ENCODE results near the gene YBEY.
"Not testable (repeated sequence)": the region's sequence is repeated elsewhere in the genome, so short reads cannot be mapped to it uniquely, and the experiment has no call there.

The YBEY gene

GRCh38 chr21:46295996-46296752, 10.0 kb downstream of the YBEY start:
- intact Hi-C loops (cut with DNase I): no loop called here
- DNase-seq: peak; percentile 13 to 89 (median 44)

GRCh38 chr21:46297338-46298271, 11.5 kb downstream of the YBEY start:
- peak in 3 of 10 donors; percentile 63 to 78 (median 71) for DNase-seq
- intact Hi-C loops (cut with DNase I): no loop called here

DNA sequence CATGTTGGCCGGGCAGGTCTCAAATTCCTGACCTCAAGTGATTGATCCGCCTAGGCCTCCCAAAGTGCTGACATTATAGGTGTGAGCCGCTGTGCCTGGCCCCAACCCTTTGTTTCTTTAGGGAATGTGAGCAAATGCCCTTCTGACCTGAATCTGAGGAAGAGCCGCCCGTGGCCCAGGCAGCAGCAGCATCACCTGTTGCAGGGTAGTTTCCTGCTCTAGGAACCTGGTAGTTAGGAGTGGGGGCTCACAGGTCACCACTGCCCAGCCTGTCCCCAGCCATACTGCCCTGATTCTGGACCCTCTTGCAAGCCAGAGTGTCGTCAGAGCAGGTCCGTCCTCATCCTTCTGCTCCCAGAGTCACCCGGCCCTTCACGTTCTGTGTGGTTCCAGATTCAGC, 13.0 kb downstream of the YBEY start:
- intact Hi-C loops (cut with DNase I): no loop called here
- DNase-seq: peak in 3 of 10 donors; percentile 8 to 32 (median 28)

DNA sequence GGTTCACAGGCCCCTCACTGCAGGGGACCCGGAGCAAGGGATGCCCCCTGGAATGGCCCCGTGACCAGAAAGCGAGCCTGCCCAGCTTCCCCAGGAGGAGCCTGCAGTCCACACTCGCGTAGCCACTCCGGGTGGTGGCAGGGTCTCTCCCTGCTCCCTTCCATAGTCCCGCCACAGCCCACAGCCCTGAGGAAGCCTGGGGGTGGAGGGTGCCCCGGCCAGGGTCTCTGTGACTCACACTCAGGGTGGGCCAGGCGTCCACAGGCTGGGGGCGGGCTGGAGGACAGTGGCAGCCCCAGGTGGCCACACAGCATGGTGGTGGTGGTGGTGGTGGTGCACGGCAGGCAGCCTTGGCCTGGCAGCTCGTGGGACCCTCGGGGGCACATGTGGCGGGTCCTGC, 15.6 kb downstream of the YBEY start:
- DNase-seq: peak in 3 of 10 donors; percentile 43 to 70 (median 68)
- intact Hi-C loops (cut with DNase I): no loop called here

DNA sequence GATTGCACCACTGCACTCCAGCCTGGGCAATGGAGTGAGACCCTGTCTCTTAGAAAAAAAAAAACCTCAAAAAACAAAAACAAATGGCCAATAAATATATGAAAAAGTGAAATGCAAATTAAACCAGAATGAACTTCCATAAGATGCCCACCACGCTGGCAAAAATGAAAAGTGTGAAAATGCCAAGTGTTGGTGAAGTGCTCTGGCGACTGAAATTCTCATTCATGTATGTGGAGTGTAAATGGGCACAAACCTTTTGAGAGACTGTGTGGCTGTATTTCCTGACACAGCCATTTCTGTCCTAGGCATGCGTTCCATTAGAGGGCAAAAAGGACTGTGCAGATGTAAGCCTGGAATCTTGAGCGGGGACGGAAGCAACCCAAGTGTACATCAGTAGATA, 18.3 kb downstream of the YBEY start:
- peak in 1 of 10 donors; percentile 9 for DNase-seq
- intact Hi-C loops (cut with DNase I): no loop called here

GRCh38 chr21:46304955-46305354, 18.8 kb downstream of the YBEY start:
- intact Hi-C loops (cut with DNase I): no loop called here
- peak in 6 of 10 donors; percentile 2 to 94 (median 54) for DNase-seq

- DNase-seq: peak in 1 of 10 donors; percentile 33
- intact Hi-C loops (cut with DNase I): no loop called here
These were observed 21.5 kb downstream of the YBEY start for GRCh38 chr21:46307625-46308024.

DNA sequence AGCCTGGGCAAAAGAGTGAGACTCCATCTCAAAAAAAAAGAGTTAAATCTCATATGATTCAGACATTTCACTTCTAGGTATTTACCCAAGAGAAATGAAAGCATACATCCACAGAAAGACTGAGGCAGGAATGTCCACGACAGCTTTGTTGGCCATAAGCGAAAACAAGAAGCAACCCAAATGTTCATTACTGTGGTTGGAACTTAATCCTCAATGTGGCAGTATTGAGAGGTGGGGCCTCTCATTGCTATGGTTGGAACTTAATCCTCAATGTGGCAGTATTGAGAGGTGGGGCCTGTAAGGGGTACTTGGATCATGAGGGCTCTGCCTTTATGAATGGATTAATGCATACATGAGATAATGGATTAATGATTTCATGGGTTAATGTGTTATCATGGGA, 22.3 kb downstream of the YBEY start:
- DNase-seq: no peak
- intact Hi-C loops (cut with DNase I): no loop called here

DNA sequence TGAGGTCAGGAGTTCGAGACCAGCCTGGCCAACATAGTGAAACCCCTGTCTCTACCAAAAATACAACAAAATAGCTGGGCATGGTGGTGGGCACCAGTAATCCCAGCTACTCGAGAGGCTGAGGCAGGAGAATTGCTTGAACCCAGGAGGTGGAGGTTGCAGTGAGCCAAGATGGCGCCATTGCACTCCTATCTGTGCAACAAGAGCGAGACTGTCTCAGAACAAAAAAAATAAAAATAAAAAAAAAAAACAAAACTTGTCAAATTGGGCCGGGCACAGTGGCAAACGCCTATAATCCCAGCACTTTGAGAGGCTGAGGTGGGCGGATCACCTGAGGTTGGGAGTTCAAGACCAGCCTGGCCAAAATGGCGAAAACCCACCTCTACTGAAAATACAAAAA, 24.1 kb downstream of the YBEY start:
- peak in 1 of 10 donors; percentile 21 for DNase-seq
- intact Hi-C loops (cut with DNase I): not testable (repeated sequence)

GRCh38 chr21:46311568-46311967, 25.4 kb downstream of the YBEY start:
- intact Hi-C loops (cut with DNase I): no loop called here
- DNase-seq: peak in 1 of 10 donors; percentile 7

DNA sequence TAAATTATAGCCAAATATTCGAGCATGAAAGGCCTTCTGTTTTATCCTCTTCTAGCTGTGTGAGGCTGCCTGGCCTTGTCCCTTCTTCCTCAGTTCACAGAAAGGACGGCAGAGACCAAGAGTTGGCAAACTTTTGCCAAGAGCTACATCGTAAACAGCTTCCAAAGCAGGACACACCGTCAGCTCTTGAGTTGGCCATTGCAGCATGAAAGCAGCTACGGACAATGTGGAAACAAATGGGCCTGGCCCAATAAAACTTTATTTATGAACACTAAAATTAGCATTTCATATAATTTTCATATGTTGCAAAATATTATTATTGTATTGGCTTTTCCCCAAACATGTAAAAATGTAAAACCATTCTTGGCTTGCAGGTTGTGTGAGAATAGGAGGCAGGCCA, 26.8 kb downstream of the YBEY start:
- intact Hi-C loops (cut with DNase I): no loop called here

GRCh38 chr21:46314441-46315020, 28.4 kb downstream of the YBEY start:
- peak in 1 of 10 donors; percentile 49 for DNase-seq
- intact Hi-C loops (cut with DNase I): no loop called here

More for the DNA sequence above, 26.8 kb downstream of the YBEY start:
- peak in 1 of 10 donors; percentile 8 for DNase-seq

- no peak for DNase-seq
- intact Hi-C loops (cut with DNase I): no loop called here
These were observed 30.7 kb downstream of the YBEY start for GRCh38 chr21:46316708-46317324.

DNA sequence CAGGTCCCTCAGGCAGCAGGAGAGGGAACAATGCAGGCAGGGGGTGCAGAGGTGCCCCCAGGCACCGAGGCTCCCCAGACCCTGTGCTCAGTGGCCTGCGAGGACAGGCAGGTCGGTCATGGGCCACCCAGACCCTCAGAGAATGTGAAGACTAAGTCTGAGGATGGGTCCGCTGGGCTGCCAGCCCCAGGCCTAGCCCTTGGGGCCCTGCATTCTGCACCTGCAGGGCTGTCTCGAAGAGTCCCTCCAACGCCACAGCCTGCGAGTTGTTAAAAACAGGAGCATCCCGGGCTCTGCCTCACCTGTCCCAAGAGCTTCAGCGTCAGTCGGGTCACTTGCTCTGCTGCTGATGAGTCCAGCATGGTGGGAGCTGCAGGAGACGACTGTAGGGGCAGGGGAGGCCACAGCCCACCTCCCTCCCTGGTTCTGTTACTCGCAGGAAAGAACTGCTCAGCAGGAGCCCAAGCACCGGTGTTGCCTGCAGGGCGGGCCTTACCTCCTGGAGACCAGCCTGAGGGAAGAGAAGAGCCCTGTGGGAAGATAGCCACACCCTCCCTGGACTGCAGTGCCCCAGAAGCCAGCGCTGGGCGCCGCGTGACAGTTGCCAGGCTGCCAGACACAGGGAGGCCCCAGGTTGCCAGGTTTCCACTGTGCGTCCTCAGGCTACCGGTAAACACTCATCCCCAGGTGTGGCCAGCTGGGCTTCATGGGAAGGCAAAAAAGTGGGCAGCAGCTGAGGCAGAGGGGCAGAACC, 31.7 kb downstream of the YBEY start:
- intact Hi-C loops (cut with DNase I): no loop called here
- DNase-seq: peak in 2 of 10 donors; percentile 45 to 82

- DNase-seq: peak in 1 of 10 donors; percentile 51
- intact Hi-C loops (cut with DNase I): no loop called here
These were observed 32.3 kb downstream of the YBEY start for GRCh38 chr21:46318464-46318845.

DNA sequence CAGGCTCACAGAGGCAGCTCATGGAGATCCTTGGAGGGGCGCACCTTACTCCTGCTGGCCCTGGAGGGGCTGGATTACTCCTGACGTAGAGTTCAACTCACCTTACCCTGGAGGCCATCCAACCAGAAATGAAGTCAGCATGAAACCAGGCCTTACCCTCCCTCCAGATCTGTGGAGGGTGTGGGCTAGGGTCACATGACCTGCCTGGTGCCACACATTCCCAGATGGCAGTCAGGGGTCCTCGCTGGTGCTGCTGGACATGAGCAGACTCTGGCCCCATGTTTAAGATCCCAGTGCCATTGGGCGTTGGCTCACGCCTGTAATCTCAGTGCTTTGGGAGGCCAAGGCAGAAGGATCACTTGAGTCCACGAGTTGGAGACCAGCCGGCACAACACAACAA, 33.0 kb downstream of the YBEY start:
- peak in 1 of 10 donors; percentile 29 for DNase-seq
- intact Hi-C loops (cut with DNase I): no loop called here

DNA sequence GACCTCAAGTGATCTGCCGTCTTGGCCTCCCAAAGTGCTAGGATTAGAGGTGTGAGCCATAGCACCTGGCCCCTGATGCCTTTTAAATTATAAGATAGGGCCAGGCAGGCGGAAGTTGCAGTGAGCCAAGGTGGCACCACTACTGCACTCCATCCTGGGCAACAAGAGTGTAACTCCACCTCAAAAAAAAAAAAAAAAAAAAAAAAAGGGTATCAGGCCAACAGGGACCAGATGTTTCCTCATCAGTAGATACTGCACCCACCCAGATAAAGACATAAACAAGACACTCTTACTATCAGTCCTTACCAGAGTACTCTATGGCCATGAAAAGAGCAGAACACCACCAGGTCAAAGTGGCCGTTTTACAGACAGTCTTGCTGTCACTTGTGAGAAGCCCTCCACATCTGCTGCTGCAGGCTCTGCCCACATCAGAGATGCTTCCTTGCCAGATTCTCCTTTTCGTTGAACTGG, 34.2 kb downstream of the YBEY start:
- intact Hi-C loops (cut with DNase I): loop anchor here (10.0 kb wide), 2 partner anchors 134 to 176 kb away; partner anchors contain the start of gene DIP2A
- DNase-seq: peak in 1 of 10 donors; percentile 8

DNA sequence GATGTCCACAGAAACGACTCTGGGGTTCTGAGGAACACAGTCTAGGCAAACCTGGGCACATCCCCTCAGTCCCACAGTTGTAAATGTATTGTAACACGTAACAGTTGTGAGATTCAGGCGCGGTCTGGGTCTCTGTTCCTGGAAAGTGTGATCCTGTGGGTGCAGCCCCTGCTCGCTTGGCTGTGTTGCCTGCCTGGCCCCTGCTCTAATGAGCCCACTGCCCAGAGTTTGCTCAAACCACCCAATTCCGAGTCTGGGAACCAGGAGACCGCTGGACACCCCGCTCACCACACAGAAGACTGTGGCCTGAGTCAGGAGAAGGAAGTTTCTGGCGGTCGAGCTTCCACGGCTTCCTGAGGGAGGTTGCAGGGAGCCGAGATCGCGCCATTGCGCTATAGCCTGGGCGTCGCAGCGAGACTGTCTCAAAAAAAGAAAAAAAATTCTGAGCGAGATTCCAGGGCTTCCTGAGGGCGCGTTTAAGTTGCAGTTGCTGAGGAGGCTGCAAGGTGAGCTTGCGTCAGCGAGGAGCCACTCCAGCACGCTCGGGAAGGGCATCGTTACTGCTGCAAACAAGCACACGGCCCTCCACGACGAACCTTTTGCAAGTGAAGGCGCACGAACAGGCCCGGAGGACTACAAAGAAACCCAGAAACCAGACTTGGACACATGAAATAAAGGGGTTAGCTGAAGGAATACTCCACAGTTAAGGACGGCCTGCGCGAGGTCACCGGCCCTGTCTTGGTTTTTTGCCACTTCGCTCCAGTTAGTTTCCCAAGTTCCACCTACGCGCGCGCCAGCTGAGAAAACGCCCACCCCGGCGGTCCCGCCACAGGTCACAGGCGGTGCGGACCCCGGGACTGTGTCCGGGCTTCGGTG, 36.4 kb downstream of the YBEY start:
- DNase-seq: peak in 1 of 10 donors; percentile 61

More for the DNA sequence above, 36.4 kb downstream of the YBEY start:
- intact Hi-C loops (cut with DNase I): loop anchor here (2.0 to 10.0 kb wide), 3 partner anchors 36 to 178 kb away; partner anchors contain the start of genes DIP2A and YBEY
